Immature natural killer cell (primary cell): ENCODE measurements around the gene POLR2F. TPM values are rescaled to one million over a fixed set of nuclear protein-coding genes. Genes with fewer than 3 reads are reported as not detected.

Experiments used
- DNase-seq, 3 donors: peaks; one replicate each; pipeline ENCODE4 v3.0.0; 2022; ENCODE audit warnings: mixed read lengths in 1 of 3
- H3K27ac Mint-ChIP-seq, 6 donors: one replicate each; pipeline ENCODE4 v1.8.0; 2020; ENCODE audit warnings: mixed read lengths in 6 of 6, mild to moderate bottlenecking in 5 of 6, inconsistent platforms in 4 of 6, moderate library complexity in 3 of 6
- H3K27me3 Mint-ChIP-seq, 3 donors: one replicate each; pipeline ENCODE4 v1.8.0; 2020 to 2021; ENCODE audit warnings: low read depth in 3 of 3, mild to moderate bottlenecking in 3 of 3, mixed read lengths in 3 of 3, moderate library complexity in 3 of 3, inconsistent platforms in 1 of 3
- H3K36me3 Mint-ChIP-seq, 3 donors: one replicate each; pipeline ENCODE4 v1.8.0; 2020; ENCODE audit warnings: mixed read lengths in 3 of 3, inconsistent platforms in 2 of 3, mild to moderate bottlenecking in 2 of 3
- H3K4me1 Mint-ChIP-seq, 2 donors: one replicate each; pipeline ENCODE4 v1.8.0; 2020; ENCODE audit warnings: inconsistent platforms in 2 of 2, mild to moderate bottlenecking in 2 of 2, mixed read lengths in 2 of 2, moderate library complexity in 1 of 2
- H3K4me3 Mint-ChIP-seq, 5 donors: one replicate each; pipeline ENCODE4 v1.8.0; 2020; ENCODE audit warnings: mild to moderate bottlenecking in 5 of 5, mixed read lengths in 5 of 5, inconsistent platforms in 3 of 5, moderate library complexity in 3 of 5
- H3K9me3 Mint-ChIP-seq, 6 donors: one replicate each; pipeline ENCODE4 v1.8.0; 2020; ENCODE audit warnings: mild to moderate bottlenecking in 6 of 6, mixed read lengths in 6 of 6, inconsistent platforms in 4 of 6, moderate library complexity in 3 of 6
- polyA plus RNA-seq, 3 donors: library from polyadenylated mRNA; unstranded; fragments of 300-500 nt; fragmentation: Illumina TruSeq; gene quantifications; one replicate each; pipeline ENCODE4 v1.2.3, GENCODE V29; 2021

The POLR2F gene
- polyA plus RNA-seq, 3 donors from 2014 or later, result 181 to 275 (median 203) TPM

- Mint-ChIP-seq H3K4me3 (no peak within 1 kb of the TSS), H3K27me3 (peaks cover 0 to 1% (median 0%) of the 10 kb centered on the region in 3 donors), H3K27ac (peak within 1 kb of the TSS in 1 of 6 donors; percentile 35), H3K36me3 (peaks cover 0 to 4% (median 0%) of the 10 kb centered on the region in 3 donors), H3K9me3 (no peaks in the 10 kb centered on the region), H3K4me1 (no peaks in the 10 kb centered on the region)
- no peak for DNase-seq
Observed at GRCh38 chr22:37983860-37984791, 30.6 kb downstream of the POLR2F start, which contains the start of gene SOX10. Gene SOX10, minus strand, starts transcription at chr22:37984555. Its CDS starts 771 bp downstream, at chr22:37983784.

- Mint-ChIP-seq H3K4me3 (no peak overlapping the region), H3K27me3 (peaks cover 0 to 1% (median 0%) of the 10 kb centered on the region in 3 donors), H3K36me3 (peaks cover 0 to 4% (median 0%) of the 10 kb centered on the region in 3 donors), H3K9me3 (no peaks in the 10 kb centered on the region), H3K4me1 (no peaks in the 10 kb centered on the region), H3K27ac (peak overlapping the region in 1 of 6 donors; percentile 35)
- DNase-seq, result no peak
Observed at GRCh38 chr22:37985050-37985585, 31.6 kb downstream of the POLR2F start.

DNA sequence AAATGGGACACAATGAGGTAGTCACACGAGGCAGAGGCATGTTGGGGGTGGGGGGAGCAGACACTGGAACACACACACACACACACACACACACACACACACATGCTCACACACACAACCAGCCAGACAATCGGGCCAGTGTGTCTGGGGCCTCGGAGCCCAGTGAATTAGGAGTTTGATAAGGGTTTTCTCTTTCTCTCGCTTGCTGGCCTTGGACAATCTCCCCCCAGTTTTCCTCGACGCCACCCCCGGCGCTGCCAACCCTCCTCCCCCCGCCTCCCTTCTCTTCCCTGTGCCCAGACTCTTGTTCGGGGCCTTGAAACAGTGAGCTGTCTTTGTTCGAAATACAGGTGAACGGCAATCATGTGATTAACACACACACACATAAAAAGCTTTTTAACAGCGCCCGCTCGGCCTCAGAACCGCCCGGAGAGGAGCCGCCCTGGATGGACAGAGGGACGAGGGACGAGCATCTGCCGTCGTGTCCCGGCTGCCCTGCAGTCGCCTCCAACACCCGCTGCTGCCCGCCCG, 32.3 kb downstream of the POLR2F start:
- no peak for DNase-seq
- H3K4me3 Mint-ChIP-seq, result no peak overlapping the region
- no peaks in the 10 kb centered on the region for H3K9me3 Mint-ChIP-seq
- peaks cover 0 to 1% (median 0%) of the 10 kb centered on the region in 3 donors for H3K27me3 Mint-ChIP-seq
- no peaks in the 10 kb centered on the region for H3K4me1 Mint-ChIP-seq
- peaks cover 0 to 4% (median 0%) of the 10 kb centered on the region in 3 donors for H3K36me3 Mint-ChIP-seq
- no peak overlapping the region for H3K27ac Mint-ChIP-seq

DNA sequence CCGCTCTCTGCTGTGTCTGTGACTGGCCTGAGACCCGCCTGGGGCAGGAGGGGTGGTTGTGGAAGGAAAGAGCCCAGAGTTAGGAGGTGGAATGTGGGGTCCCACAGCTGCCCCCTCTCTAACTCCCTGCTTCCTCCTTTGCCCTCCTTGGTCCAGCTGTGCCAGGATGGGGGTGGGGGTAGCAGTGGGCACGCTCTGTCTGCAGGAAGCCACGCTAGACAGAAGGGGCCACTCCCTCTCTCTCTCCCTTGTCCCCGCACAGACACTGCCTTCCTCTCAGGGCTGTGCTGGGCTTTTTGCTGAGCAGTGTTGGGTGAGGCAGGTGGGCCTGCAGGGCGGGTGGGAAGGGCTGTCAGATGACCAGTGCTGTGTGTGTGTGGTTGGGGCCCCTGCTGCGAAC, 32.9 kb downstream of the POLR2F start:
- no peak overlapping the region for H3K27ac Mint-ChIP-seq
- no peaks in the 10 kb centered on the region for H3K4me1 Mint-ChIP-seq
- H3K27me3 Mint-ChIP-seq, result peaks cover 0 to 1% (median 0%) of the 10 kb centered on the region in 3 donors

GRCh38 chr22:37989146-37990045, 35.9 kb downstream of the POLR2F start:
- H3K27me3 Mint-ChIP-seq, result peaks cover 0 to 2% (median 1%) of the 10 kb centered on the region in 3 donors
- no peak for DNase-seq
- H3K36me3 Mint-ChIP-seq, result peaks cover 0 to 4% (median 0%) of the 10 kb centered on the region in 3 donors
- peaks cover 19 to 25% of the 10 kb centered on the region in 2 donors for H3K4me1 Mint-ChIP-seq
- H3K4me3 Mint-ChIP-seq, result no peak overlapping the region
- no peaks in the 10 kb centered on the region for H3K9me3 Mint-ChIP-seq
- peak overlapping the region in 1 of 6 donors; percentile 23 for H3K27ac Mint-ChIP-seq

More for the DNA sequence above, 32.9 kb downstream of the POLR2F start:
- peaks cover 0 to 4% (median 0%) of the 10 kb centered on the region in 3 donors for H3K36me3 Mint-ChIP-seq
- DNase-seq, result no peak
- H3K9me3 Mint-ChIP-seq, result no peaks in the 10 kb centered on the region
- no peak overlapping the region for H3K4me3 Mint-ChIP-seq

DNA sequence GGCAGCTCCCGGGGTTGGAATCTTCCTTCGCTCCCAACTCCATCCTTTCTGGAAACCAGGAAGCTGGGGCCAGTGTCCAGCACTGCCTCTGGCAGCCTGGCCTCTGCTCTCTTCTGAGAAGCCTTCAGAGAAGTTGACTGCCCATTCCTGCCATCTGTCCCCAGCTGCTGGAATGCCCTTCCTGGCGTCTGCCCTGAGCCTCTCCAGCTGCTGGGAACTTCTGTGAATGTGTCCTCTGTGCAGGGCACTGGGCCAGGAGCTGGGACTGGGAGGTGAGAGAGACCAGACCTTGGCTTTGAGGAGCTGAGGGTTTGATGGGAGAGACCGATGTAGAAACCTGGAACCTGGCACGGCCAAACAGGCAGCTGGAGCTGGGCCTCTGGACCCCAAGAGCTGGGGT, 36.8 kb downstream of the POLR2F start:
- Mint-ChIP-seq H3K4me1 (peaks cover 27 to 34% of the 10 kb centered on the region in 2 donors), H3K4me3 (no peak overlapping the region), H3K9me3 (no peaks in the 10 kb centered on the region), H3K27me3 (peaks cover 0 to 2% (median 1%) of the 10 kb centered on the region in 3 donors), H3K27ac (no peak overlapping the region), H3K36me3 (peaks cover 0 to 4% (median 0%) of the 10 kb centered on the region in 3 donors)
- DNase-seq, result no peak

DNA sequence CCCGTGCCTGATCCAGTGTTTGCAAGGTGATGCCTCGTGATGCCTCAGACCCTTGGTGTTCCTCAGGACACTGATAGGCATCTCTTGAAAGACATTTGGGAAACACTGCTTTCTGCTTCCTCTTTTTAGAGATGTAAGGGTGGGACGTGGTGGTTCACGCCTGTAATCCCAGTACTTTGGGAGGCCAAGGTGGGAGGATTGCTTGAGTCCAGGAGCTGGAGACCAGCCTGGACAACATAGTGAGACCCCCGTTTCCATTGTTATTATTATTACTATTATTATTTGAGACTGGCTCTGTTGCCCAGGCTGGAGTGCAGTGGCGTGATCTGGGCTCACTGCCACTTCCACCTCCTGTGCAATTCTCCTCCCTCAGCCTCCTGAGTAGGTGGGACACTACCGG, 37.4 kb downstream of the POLR2F start:
- Mint-ChIP-seq H3K4me3 (no peak overlapping the region), H3K9me3 (no peaks in the 10 kb centered on the region), H3K27ac (peak overlapping the region in 1 of 6 donors; percentile 14), H3K27me3 (peaks cover 0 to 2% (median 1%) of the 10 kb centered on the region in 3 donors), H3K4me1 (peaks cover 33 to 39% of the 10 kb centered on the region in 2 donors), H3K36me3 (peaks cover 0 to 4% (median 0%) of the 10 kb centered on the region in 3 donors)
- no peak for DNase-seq

DNA sequence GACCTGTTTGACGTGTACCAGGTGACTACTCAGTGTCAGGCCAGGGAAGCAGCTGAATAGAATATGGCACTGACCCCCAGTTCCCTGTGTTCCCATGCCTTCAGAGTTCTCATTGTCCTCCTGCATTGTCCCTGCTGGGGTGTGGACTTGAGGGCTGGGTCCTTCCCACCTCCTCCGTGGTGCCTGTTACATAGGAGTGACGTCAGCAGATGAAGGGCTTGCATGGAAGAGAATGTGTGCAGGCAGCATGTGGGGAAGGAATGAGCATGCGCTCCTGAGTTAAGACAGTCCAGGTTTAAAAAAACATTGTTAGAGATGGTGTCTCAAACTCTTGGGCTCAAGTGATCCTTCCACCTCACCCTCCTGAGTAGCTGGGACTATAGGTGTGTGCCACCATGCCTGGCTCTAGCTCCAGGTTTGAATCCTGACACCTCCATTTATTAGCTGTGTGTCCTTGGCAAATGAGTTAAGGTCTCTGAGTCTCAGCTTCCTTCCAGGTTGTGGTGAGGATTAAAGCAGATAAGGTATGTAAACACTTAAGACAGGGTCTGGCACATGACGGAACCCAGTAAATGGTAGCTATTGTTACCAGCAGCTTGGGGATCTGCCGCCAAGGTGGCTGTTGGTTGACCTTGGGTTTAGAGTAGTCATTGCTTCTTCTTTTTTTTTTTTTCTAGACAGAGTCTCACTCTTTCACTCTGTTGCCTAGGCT, 38.4 kb downstream of the POLR2F start:
- Mint-ChIP-seq H3K4me1 (peaks cover 43 to 50% of the 10 kb centered on the region in 2 donors), H3K4me3 (no peak overlapping the region), H3K36me3 (peaks cover 0 to 4% (median 0%) of the 10 kb centered on the region in 3 donors), H3K27me3 (peaks cover 0 to 2% (median 0%) of the 10 kb centered on the region in 3 donors), H3K27ac (peak overlapping the region; percentile 23 to 76 (median 61)), H3K9me3 (no peaks in the 10 kb centered on the region)
- no peak for DNase-seq

GRCh38 chr22:37994049-37994448, 40.5 kb downstream of the POLR2F start:
- peaks cover 52 to 69% of the 10 kb centered on the region in 2 donors for H3K4me1 Mint-ChIP-seq
- H3K36me3 Mint-ChIP-seq, result no peaks in the 10 kb centered on the region
- H3K27ac Mint-ChIP-seq, result peak overlapping the region; percentile 92 to 99 (median 95)
- peak; percentile 68 to 76 (median 75) for DNase-seq
- peak overlapping the region; percentile 76 to 87 (median 80) for H3K4me3 Mint-ChIP-seq
- no peaks in the 10 kb centered on the region for H3K9me3 Mint-ChIP-seq
- peaks cover 0 to 2% (median 1%) of the 10 kb centered on the region in 3 donors for H3K27me3 Mint-ChIP-seq

DNA sequence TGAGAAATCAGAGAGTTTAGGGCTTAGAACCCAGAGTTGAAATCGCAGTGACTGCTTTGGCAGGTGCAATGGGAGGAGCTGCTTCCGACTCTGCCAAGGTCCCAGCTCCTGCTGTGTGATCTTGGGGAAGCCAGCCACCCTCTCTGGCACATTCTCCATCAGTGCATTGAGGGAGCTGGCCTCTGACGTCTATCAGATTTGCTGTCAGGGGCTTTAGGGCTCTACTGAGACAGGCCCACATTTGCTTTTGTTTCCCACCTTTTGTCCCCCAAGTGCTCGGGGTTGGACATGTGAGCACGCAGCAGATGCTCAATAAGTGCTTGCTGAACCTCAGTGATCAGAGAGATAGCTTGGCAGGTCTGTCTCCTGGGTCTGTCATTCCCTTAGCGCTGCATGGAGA, 41.5 kb downstream of the POLR2F start:
- no peak for DNase-seq
- Mint-ChIP-seq H3K4me3 (peak overlapping the region; percentile 58 to 86 (median 64)), H3K27ac (peak overlapping the region; percentile 92 to 99 (median 95)), H3K27me3 (peaks cover 0 to 2% (median 1%) of the 10 kb centered on the region in 3 donors), H3K9me3 (no peaks in the 10 kb centered on the region), H3K4me1 (peaks cover 52 to 70% of the 10 kb centered on the region in 2 donors), H3K36me3 (no peaks in the 10 kb centered on the region)

DNA sequence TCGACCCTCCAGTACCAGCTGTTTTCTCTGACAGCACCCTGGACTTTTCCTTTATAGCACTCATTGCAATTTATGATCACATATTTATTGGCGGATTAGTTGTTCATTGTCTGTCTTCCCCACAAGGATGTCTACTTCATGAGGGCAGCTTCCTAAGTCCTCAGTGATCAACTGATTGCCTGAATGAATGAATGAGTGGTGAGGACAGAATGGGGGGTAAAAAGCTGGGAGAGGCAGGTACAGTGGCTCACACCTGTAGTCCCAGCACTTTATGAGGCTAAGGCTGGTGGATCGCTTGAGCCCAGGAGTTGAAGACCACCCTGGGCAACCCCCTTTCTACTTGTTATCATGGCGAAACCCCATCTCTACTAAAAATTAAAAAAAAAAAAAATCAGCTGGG, 42.0 kb downstream of the POLR2F start:
- DNase-seq, result no peak
- Mint-ChIP-seq H3K27me3 (peaks cover 0 to 2% (median 1%) of the 10 kb centered on the region in 3 donors), H3K4me3 (peak overlapping the region; percentile 58 to 86 (median 64)), H3K36me3 (no peaks in the 10 kb centered on the region), H3K4me1 (peaks cover 52 to 72% of the 10 kb centered on the region in 2 donors), H3K9me3 (no peaks in the 10 kb centered on the region), H3K27ac (peak overlapping the region; percentile 92 to 99 (median 95))

- no peaks in the 10 kb centered on the region for H3K9me3 Mint-ChIP-seq
- H3K4me3 Mint-ChIP-seq, result peak overlapping the region; percentile 51 to 74 (median 68)
- H3K27me3 Mint-ChIP-seq, result peaks cover 0 to 2% (median 1%) of the 10 kb centered on the region in 3 donors
- no peaks in the 10 kb centered on the region for H3K36me3 Mint-ChIP-seq
- no peak for DNase-seq
- H3K4me1 Mint-ChIP-seq, result peaks cover 54 to 77% of the 10 kb centered on the region in 2 donors
- H3K27ac Mint-ChIP-seq, result peak overlapping the region; percentile 92 to 99 (median 95)
Observed at GRCh38 chr22:37996079-37996478, 42.6 kb downstream of the POLR2F start.
